IMR-90 (cell line): ENCODE results near the gene MILR1. TPM values are rescaled to one million over a fixed set of nuclear protein-coding genes. Genes with fewer than 3 reads are reported as not detected.
"Not testable (repeated sequence)": the region's sequence is repeated elsewhere in the genome, so short reads cannot be mapped to it uniquely, and the experiment has no call there.

Experiments used
- ATAC-seq: fragments of 200-7000 bp; cut with Tn5 transposase; 2 replicates; pipeline ENCODE4 v1.9.1; 2020; ENCODE audit warnings: low read depth, mild to moderate bottlenecking, moderate library complexity
- BruUV-seq: library from RNA; stranded (reverse); fragments of 400-500 nt; replicated peaks from 2 replicates; lab custom pipeline; 2021; lab: Mats Ljungman, UMichigan
- CTCF ChIA-PET: fragments of 300-600 bp; formaldehyde crosslinking; extraction: SDS; loops from one replicate; lab custom pipeline; 2021; ENCODE audit warnings: antibody characterized with exemption; lab: Yijun Ruan, JAX
- POLR2A ChIA-PET: fragments of 300-600 bp; sonication (Branson Sonifier 250); formaldehyde crosslinking; loops from one replicate; lab custom pipeline; 2022; ENCODE audit warnings: antibody characterized with exemption; ENCODE audit not compliant: unreplicated experiment; lab: Charles Lee
- DNase-seq: peaks from one replicate; pipeline ENCODE4 v3.0.0; 2013
- H2AFZ ChIP-seq: replicated peaks from 2 replicates; pipeline ENCODE3; 2013; ENCODE audit warnings: low read length, mild to moderate bottlenecking; ENCODE audit not compliant: poor library complexity
- H2AK5ac ChIP-seq: 2 replicates; pipeline ENCODE4 v1.6.1; 2013; ENCODE audit warnings: low read depth, low read length, inconsistent platforms
- H2AK9ac ChIP-seq: replicated peaks from 2 replicates; pipeline ENCODE3; 2013; ENCODE audit warnings: mild to moderate bottlenecking, low read depth, low read length, moderate library complexity; ENCODE audit not compliant: poor library complexity
- H2BK120ac ChIP-seq: 2 replicates; pipeline ENCODE4 v1.6.1; 2013; ENCODE audit warnings: low read depth, low read length, inconsistent platforms
- H2BK15ac ChIP-seq: 3 replicates; pipeline ENCODE4 v1.6.1; 2013; ENCODE audit warnings: low read depth, low read length, inconsistent platforms
- H2BK20ac ChIP-seq: 2 replicates; pipeline ENCODE4 v1.6.1; 2013; ENCODE audit warnings: low read depth, mild to moderate bottlenecking, inconsistent platforms, low read length, moderate library complexity
- H2BK5ac ChIP-seq: 2 replicates; pipeline ENCODE4 v1.6.1; 2013; ENCODE audit warnings: mild to moderate bottlenecking, low read depth, low read length, inconsistent platforms; ENCODE audit not compliant: poor library complexity, severe bottlenecking
- H3K14ac ChIP-seq: replicated peaks from 2 replicates; pipeline ENCODE4 v1.6.1; 2013; ENCODE audit warnings: low read depth, low read length, inconsistent platforms
- H3K18ac ChIP-seq: 2 replicates; pipeline ENCODE4 v1.6.1; 2013; ENCODE audit warnings: low read depth, low read length, control low read depth
- H3K23ac ChIP-seq: 2 replicates; pipeline ENCODE4 v1.6.1; 2013; ENCODE audit warnings: low read depth, low read length, inconsistent platforms
- H3K27ac ChIP-seq: 2 replicates; pipeline ENCODE4 v1.5.1; 2013; ENCODE audit warnings: mild to moderate bottlenecking, control low read depth, low read length; ENCODE audit not compliant: insufficient read depth
- H3K27me3 ChIP-seq: 2 replicates; pipeline ENCODE4 v1.6.1; 2013; ENCODE audit warnings: low read length; ENCODE audit not compliant: control insufficient read depth, insufficient read depth
- H3K36me3 ChIP-seq: 2 replicates; pipeline ENCODE4 v1.6.1; 2013; ENCODE audit warnings: low read length, mixed read lengths; ENCODE audit not compliant: control insufficient read depth, insufficient read depth
- H3K4ac ChIP-seq: 2 replicates; pipeline ENCODE4 v1.6.1; 2013; ENCODE audit warnings: low read depth, low read length, inconsistent platforms
- H3K4me1 ChIP-seq: 2 replicates; pipeline ENCODE4 v1.6.1; 2013; ENCODE audit warnings: low read length, mixed read lengths; ENCODE audit not compliant: control insufficient read depth, insufficient read depth
- H3K4me2 ChIP-seq: 2 replicates; pipeline ENCODE4 v1.6.1; 2013; ENCODE audit warnings: low read depth, mild to moderate bottlenecking, control low read depth, low read length, moderate library complexity
- H3K4me3 ChIP-seq: 2 replicates; pipeline ENCODE4 v1.5.1; 2013; ENCODE audit warnings: low read depth, mild to moderate bottlenecking, control low read depth, low read length, moderate library complexity; ENCODE audit not compliant: insufficient read depth
- H3K56ac ChIP-seq: 2 replicates; pipeline ENCODE4 v1.6.1; 2013; ENCODE audit warnings: low read length, inconsistent platforms; ENCODE audit not compliant: insufficient read depth; ENCODE audit errors: extremely low read depth
- H3K79me1 ChIP-seq, 2 experiments: 2 replicates each; pipeline ENCODE4 v1.6.1; 2013; ENCODE audit warnings: low read length in 2 of 2, inconsistent platforms in 1 of 2, low read depth in 1 of 2
- H3K9ac ChIP-seq: 2 replicates; pipeline ENCODE4 v1.6.1; 2013; ENCODE audit warnings: low read depth, low read length, control low read depth
- H3K9me1 ChIP-seq: 2 replicates; pipeline ENCODE4 v1.6.1; 2013; ENCODE audit warnings: low read length, inconsistent platforms; ENCODE audit not compliant: insufficient read depth
- H3K9me3 ChIP-seq: 2 replicates; pipeline ENCODE4 v1.6.1; 2013; ENCODE audit warnings: low read length; ENCODE audit not compliant: control insufficient read depth, insufficient read depth
- H4K20me1 ChIP-seq: 2 replicates; pipeline ENCODE4 v1.6.1; 2013; ENCODE audit warnings: low read length, inconsistent platforms; ENCODE audit not compliant: insufficient read depth
- H4K5ac ChIP-seq: 2 replicates; pipeline ENCODE4 v1.6.1; 2013; ENCODE audit warnings: mild to moderate bottlenecking, low read depth, low read length, control low read depth
- H4K8ac ChIP-seq, 2 experiments: 2 replicates each; pipeline ENCODE4 v1.6.1; 2013; ENCODE audit warnings: low read depth in 2 of 2, low read length in 2 of 2, control low read depth in 1 of 2, inconsistent platforms in 1 of 2
- H4K91ac ChIP-seq: 2 replicates; pipeline ENCODE4 v1.6.1; 2013; ENCODE audit warnings: low read depth, low read length, inconsistent platforms; ENCODE audit not compliant: insufficient read depth
- WGBS, 2 experiments: methylation state at CpG; one replicate each; pipeline versions ENCODE4 v1.1.5 to v1.1.7; 2013; ENCODE audit warnings: missing lambda C conversion rate in 2 of 2; ENCODE audit not compliant: insufficient read length in 1 of 2; ENCODE audit errors: extremely low coverage in 2 of 2; 5-methylcytosine and 5-hydroxymethylcytosine counted together
- dilution Hi-C: fragments of 300-500 bp; cut with HindIII; formaldehyde crosslinking; loops from one replicate; pipeline ENCODE4 v1.14.3; 2018; ENCODE audit warnings: low sequenced_read_pairs; ENCODE audit not compliant: unreplicated experiment
- in situ Hi-C: fragments of 300-500 bp; cut with MboI; formaldehyde crosslinking; loops from 3 replicates; pipeline ENCODE4 v1.14.3; 2019; ENCODE audit warnings: low sequenced_read_pairs, inconsistent platforms, mixed read lengths
- intact Hi-C: fragments of 100-400 bp; cut with micrococcal nuclease; formaldehyde crosslinking; loops from 2 replicates; pipeline ENCODE4 v1.10.0; 2022
- polyA plus RNA-seq, 3 experiments: library from polyadenylated mRNA; depleted of rRNA; stranded (reverse); fragments of >200 nt; gene quantifications; 2 replicates each; pipeline ENCODE4 v1.2.3, GENCODE V29; 2012; ENCODE audit warnings: low replicate concordance in 1 of 3
- total RNA-seq: library from RNA; depleted of rRNA; stranded (reverse); fragments of >200 nt; gene quantifications from 2 replicates; pipeline ENCODE4 v1.2.3, GENCODE V29; 2012

Gene MILR1
- total and polyA plus RNA-seq, 2 of the 4 experiments (the other 2 are of a cell fraction) = 0.36 to 0.44 TPM

- H2BK20ac ChIP-seq, H3K4me1 ChIP-seq, H3K27ac ChIP-seq, H2AK5ac ChIP-seq, H3K4ac ChIP-seq, H3K23ac ChIP-seq, H4K20me1 ChIP-seq, H3K4me3 ChIP-seq, DNase-seq, H2BK15ac ChIP-seq, H3K4me2 ChIP-seq, H4K8ac ChIP-seq, ATAC-seq, H2BK120ac ChIP-seq, H2AFZ ChIP-seq, H4K91ac ChIP-seq, H3K9me3 ChIP-seq, H2BK5ac ChIP-seq, H3K56ac ChIP-seq, H3K9me1 ChIP-seq, dilution Hi-C loops, H3K14ac ChIP-seq, in situ Hi-C loops, H3K79me1 ChIP-seq, H4K5ac ChIP-seq, H2AK9ac ChIP-seq, H3K36me3 ChIP-seq, CTCF ChIA-PET, BruUV-seq, intact Hi-C loops, H3K9ac ChIP-seq, H3K18ac ChIP-seq: not testable (repeated sequence)
- H3K27me3 ChIP-seq = peaks cover 25% of the 10 kb centered on the region
- no CpG with 5 or more reads among the region's 2 CpGs for WGBS, 2 experiments
- POLR2A ChIA-PET = interaction anchor here (0.6 kb wide), 1 partner anchor 75 kb away, joined by 3 read pairs; no protein-coding TSS in a partner anchor
Measured at GRCh38 chr17:64430036-64430435, 18.9 kb upstream of the MILR1 start.
